HepG2 (cell line): ENCODE data around the gene ALDH4A1. TPM values are rescaled to one million over a fixed set of nuclear protein-coding genes. Genes with fewer than 3 reads are reported as not detected.

Experiments
- ATF7-NPFF ChIP-seq: sonication (generic); formaldehyde crosslinking; IDR thresholded peaks from 2 replicates; pipeline ENCODE4 v1.8.1; 2023; ENCODE audit warnings: mild to moderate bottlenecking, low read depth, missing genetic modification reagents, moderate library complexity
- CEBPB ChIP-seq: IDR thresholded peaks from 2 replicates; pipeline ENCODE4 v1.6.1; 2011; ENCODE audit warnings: low read depth, low read length, improper control_type of control experiment, borderline replicate concordance
- CERS6 ChIP-seq: sonication (generic); formaldehyde crosslinking; IDR thresholded peaks from 2 replicates; pipeline ENCODE4 v1.5.0; 2020; ENCODE audit warnings: missing genetic modification reagents
- ERF ChIP-seq: IDR thresholded peaks from 2 replicates; pipeline ENCODE4 v1.6.1; 2018; ENCODE audit warnings: missing biosample characterization, missing genetic modification reagents
- HOXA7 ChIP-seq: sonication (generic); formaldehyde crosslinking; IDR thresholded peaks from 2 replicates; pipeline ENCODE4 v1.8.1; 2022; ENCODE audit warnings: mild to moderate bottlenecking, missing genetic modification reagents, moderate library complexity
- ISL2 ChIP-seq: sonication (generic); formaldehyde crosslinking; IDR thresholded peaks from 2 replicates; pipeline ENCODE4 v1.5.0; 2020; ENCODE audit warnings: missing genetic modification reagents
- MED13 ChIP-seq: sonication (generic); formaldehyde crosslinking; IDR thresholded peaks from 2 replicates; pipeline ENCODE4 v1.5.0; 2020; ENCODE audit warnings: missing genetic modification reagents
- PBX2 ChIP-seq: IDR thresholded peaks from 2 replicates; pipeline ENCODE4 v1.6.1; 2016; ENCODE audit warnings: control low read depth
- SPEN ChIP-seq: sonication (generic); formaldehyde crosslinking; IDR thresholded peaks from 2 replicates; pipeline ENCODE4 v1.5.1; 2020; ENCODE audit warnings: low read depth, mild to moderate bottlenecking, missing genetic modification reagents
- SRF ChIP-seq: IDR thresholded peaks from 2 replicates; pipeline ENCODE4 v1.6.1; 2011; ENCODE audit warnings: mild to moderate bottlenecking, low read depth, low read length, moderate library complexity
- SRSF9 ChIP-seq: fragments of 200-400 bp; formaldehyde crosslinking; IDR thresholded peaks from 2 replicates; pipeline ENCODE4 v1.6.1; 2018; ENCODE audit warnings: borderline replicate concordance, mild to moderate bottlenecking, low read depth, low read length; ENCODE audit not compliant: insufficient read depth, poor library complexity, severe bottlenecking
- TBL1XR1 ChIP-seq: fragments of 150-350 bp; IDR thresholded peaks from 2 replicates; pipeline ENCODE4 v1.6.1; 2014; ENCODE audit warnings: borderline replicate concordance, low read length; ENCODE audit not compliant: partially characterized antibody
- TBX2 ChIP-seq: sonication (generic); formaldehyde crosslinking; IDR thresholded peaks from 2 replicates; pipeline ENCODE4 v1.5.0; 2020; ENCODE audit warnings: missing genetic modification reagents, mild to moderate bottlenecking, borderline replicate concordance
- ZBTB7B ChIP-seq: sonication (generic); formaldehyde crosslinking; IDR thresholded peaks from 2 replicates; pipeline ENCODE4 v1.4.0; 2020; ENCODE audit warnings: missing genetic modification reagents
- ZNF10 ChIP-seq: sonication (generic); formaldehyde crosslinking; IDR thresholded peaks from 2 replicates; pipeline ENCODE4 v1.4.0; 2020; ENCODE audit warnings: mild to moderate bottlenecking, low read depth, missing genetic modification reagents, borderline replicate concordance
- ZNF24 ChIP-seq: fragments of 450-650 bp; IDR thresholded peaks from 2 replicates; pipeline ENCODE4 v1.6.1; 2017; ENCODE audit warnings: antibody characterized with exemption, mild to moderate bottlenecking
- ZNF430 ChIP-seq: sonication (generic); formaldehyde crosslinking; IDR thresholded peaks from 2 replicates; pipeline ENCODE4 v1.9.0; 2021; ENCODE audit warnings: mild to moderate bottlenecking, missing genetic modification reagents
- ZNF629 ChIP-seq: sonication (generic); formaldehyde crosslinking; conservative IDR thresholded peaks from 2 replicates; pipeline ENCODE4 v1.5.0; 2020; ENCODE audit warnings: missing genetic modification reagents
- ZNF841 ChIP-seq: sonication (generic); formaldehyde crosslinking; IDR thresholded peaks from 2 replicates; pipeline ENCODE4 v1.8.1; 2023; ENCODE audit warnings: missing genetic modification reagents, borderline replicate concordance
- polyA plus RNA-seq, 8 experiments: library from polyadenylated mRNA; depleted of rRNA in 3 of 8; stranded (reverse) in 7 of 8; unstranded in 1 of 8; fragments of >200 nt; fragmentation: Illumina TruSeq in 4 of 8; extraction: Trizol in 4 of 8; gene quantifications; 2 replicates each; pipeline versions ENCODE4 v1.2.1 to v1.2.3, GENCODE V29; 2011 to 2016; ENCODE audit warnings: low read depth in 4 of 8, missing spikeins in 1 of 8, mixed read lengths in 1 of 8; ENCODE audit not compliant: insufficient read depth in 1 of 8
- total RNA-seq, 5 experiments: library from RNA; depleted of rRNA; stranded (reverse); fragments of >200 nt; fragmentation: Illumina TruSeq; extraction: Trizol; gene quantifications; 2 replicates each; pipeline ENCODE4 v1.2.3, GENCODE V29; 2016; ENCODE audit warnings: low read depth in 1 of 5
- TF ChIP-seq, protein P1 (sequence below): sonication (generic); formaldehyde crosslinking; IDR thresholded peaks from 2 replicates; pipeline ENCODE4 v1.5.0; 2020; ENCODE audit warnings: missing genetic modification reagents
- TF ChIP-seq, protein P2 (sequence below): sonication (generic); formaldehyde crosslinking; IDR thresholded peaks from 2 replicates; pipeline ENCODE4; 2020; ENCODE audit warnings: missing genetic modification reagents, mild to moderate bottlenecking, borderline replicate concordance
- TF ChIP-seq, protein P3 (sequence below): sonication (generic); formaldehyde crosslinking; conservative IDR thresholded peaks from 2 replicates; pipeline ENCODE4 v1.8.0; 2022; ENCODE audit warnings: mild to moderate bottlenecking, moderate library complexity, missing genetic modification reagents

Gene ALDH4A1
- total and polyA plus RNA-seq, 2 of the 13 experiments (the other 11 are each of a cell fraction or from before 2014, with no cell fraction given) = 76.4 to 240 TPM

GRCh38 chr1:18901147-18901951 lies 1.0 kb downstream of the ALDH4A1 start (continued):
- TF ChIP-seq ZNF430 (CRISPR knock-in tag) (0 out of 2 replicates have a peak, but pooled peaks have one; percentile 45), CEBPB (peak; percentile 88), TBL1XR1 (peak; percentile 31), HOXA7 (CRISPR knock-in tag) (no peak), MED13 (peak; percentile 61; the same call in 1 of the 2 replicates), ZNF841 (CRISPR knock-in tag) (no peak), TBX2 (CRISPR knock-in tag) (peak; percentile 85), PBX2 (CRISPR knock-in tag) (no peak), ZBTB7B (CRISPR knock-in tag) (peak; percentile 98), ISL2 (peak; percentile 76), ZNF24 (no peak), SRF (no peak), SRSF9 (no peak), ERF (CRISPR knock-in tag) (peak; percentile 67; the same call in 1 of the 2 replicates), SPEN (CRISPR knock-in tag) (peak; percentile 68), ZNF10 (CRISPR knock-in tag) (no peak), ATF7-NPFF (CRISPR knock-in tag) (no peak), CERS6 (CRISPR knock-in tag) (no peak), ZNF629 (CRISPR knock-in tag) (no peak; the same call in 1 of the 2 replicates)
- TF ChIP-seq, protein P1, sequence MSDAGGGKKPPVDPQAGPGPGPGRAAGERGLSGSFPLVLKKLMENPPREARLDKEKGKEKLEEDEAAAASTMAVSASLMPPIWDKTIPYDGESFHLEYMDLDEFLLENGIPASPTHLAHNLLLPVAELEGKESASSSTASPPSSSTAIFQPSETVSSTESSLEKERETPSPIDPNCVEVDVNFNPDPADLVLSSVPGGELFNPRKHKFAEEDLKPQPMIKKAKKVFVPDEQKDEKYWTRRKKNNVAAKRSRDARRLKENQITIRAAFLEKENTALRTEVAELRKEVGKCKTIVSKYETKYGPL (CRISPR knock-in tag) = no peak
- TF ChIP-seq, protein P2, sequence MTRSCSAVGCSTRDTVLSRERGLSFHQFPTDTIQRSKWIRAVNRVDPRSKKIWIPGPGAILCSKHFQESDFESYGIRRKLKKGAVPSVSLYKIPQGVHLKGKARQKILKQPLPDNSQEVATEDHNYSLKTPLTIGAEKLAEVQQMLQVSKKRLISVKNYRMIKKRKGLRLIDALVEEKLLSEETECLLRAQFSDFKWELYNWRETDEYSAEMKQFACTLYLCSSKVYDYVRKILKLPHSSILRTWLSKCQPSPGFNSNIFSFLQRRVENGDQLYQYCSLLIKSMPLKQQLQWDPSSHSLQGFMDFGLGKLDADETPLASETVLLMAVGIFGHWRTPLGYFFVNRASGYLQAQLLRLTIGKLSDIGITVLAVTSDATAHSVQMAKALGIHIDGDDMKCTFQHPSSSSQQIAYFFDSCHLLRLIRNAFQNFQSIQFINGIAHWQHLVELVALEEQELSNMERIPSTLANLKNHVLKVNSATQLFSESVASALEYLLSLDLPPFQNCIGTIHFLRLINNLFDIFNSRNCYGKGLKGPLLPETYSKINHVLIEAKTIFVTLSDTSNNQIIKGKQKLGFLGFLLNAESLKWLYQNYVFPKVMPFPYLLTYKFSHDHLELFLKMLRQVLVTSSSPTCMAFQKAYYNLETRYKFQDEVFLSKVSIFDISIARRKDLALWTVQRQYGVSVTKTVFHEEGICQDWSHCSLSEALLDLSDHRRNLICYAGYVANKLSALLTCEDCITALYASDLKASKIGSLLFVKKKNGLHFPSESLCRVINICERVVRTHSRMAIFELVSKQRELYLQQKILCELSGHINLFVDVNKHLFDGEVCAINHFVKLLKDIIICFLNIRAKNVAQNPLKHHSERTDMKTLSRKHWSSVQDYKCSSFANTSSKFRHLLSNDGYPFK = no peak
- TF ChIP-seq, protein P3, sequence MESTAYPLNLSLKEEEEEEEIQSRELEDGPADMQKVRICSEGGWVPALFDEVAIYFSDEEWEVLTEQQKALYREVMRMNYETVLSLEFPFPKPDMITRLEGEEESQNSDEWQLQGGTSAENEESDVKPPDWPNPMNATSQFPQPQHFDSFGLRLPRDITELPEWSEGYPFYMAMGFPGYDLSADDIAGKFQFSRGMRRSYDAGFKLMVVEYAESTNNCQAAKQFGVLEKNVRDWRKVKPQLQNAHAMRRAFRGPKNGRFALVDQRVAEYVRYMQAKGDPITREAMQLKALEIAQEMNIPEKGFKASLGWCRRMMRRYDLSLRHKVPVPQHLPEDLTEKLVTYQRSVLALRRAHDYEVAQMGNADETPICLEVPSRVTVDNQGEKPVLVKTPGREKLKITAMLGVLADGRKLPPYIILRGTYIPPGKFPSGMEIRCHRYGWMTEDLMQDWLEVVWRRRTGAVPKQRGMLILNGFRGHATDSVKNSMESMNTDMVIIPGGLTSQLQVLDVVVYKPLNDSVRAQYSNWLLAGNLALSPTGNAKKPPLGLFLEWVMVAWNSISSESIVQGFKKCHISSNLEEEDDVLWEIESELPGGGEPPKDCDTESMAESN (CRISPR knock-in tag) = no peak
